Measurements from ENCODE around the gene CECR2.

DNA sequence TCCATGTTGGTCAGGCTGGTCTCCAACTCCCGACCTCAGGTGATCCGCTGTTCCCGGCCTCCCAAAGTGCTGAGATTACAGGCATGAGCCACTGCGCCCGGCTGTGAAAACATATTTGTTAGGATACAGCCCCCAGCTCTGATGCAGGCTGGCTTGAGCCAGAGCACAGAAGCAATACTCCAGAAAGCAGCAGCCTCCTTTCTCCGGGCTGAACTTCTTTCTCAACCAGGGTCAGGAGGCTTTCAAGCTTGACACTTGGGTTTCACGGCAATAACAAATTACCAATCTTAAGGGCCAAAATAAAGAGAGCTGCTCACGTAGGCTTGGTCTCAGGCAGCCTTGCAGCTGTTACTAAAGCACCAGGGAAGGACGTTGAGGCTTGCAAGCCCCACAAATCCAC is 10.8 kb upstream of the CECR2 start:
- TF ChIP-seq POLR2AphosphoS5 (IDR thresholded peaks at IDR 0.05; ENCODE audit: low read depth): no peak
- TF ChIP-seq, protein P1, sequence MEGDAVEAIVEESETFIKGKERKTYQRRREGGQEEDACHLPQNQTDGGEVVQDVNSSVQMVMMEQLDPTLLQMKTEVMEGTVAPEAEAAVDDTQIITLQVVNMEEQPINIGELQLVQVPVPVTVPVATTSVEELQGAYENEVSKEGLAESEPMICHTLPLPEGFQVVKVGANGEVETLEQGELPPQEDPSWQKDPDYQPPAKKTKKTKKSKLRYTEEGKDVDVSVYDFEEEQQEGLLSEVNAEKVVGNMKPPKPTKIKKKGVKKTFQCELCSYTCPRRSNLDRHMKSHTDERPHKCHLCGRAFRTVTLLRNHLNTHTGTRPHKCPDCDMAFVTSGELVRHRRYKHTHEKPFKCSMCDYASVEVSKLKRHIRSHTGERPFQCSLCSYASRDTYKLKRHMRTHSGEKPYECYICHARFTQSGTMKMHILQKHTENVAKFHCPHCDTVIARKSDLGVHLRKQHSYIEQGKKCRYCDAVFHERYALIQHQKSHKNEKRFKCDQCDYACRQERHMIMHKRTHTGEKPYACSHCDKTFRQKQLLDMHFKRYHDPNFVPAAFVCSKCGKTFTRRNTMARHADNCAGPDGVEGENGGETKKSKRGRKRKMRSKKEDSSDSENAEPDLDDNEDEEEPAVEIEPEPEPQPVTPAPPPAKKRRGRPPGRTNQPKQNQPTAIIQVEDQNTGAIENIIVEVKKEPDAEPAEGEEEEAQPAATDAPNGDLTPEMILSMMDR (IDR thresholded peaks at IDR 0.05; ENCODE audit: insufficient read depth, low read length): no peak
